ENCODE results near the gene OPCML. TPM values are rescaled to one million over a fixed set of nuclear protein-coding genes. Genes with fewer than 3 reads are reported as not detected.

OPCML gene
- total RNA-seq, 1 experiment from 2014 or later = 0.94 TPM

- Mint-ChIP-seq H3K9me3 (no peaks in the 10 kb centered on the region), H3K4me3 (no peak overlapping the region), H3K4me1 (peaks cover 11 to 23% of the 10 kb centered on the region in 2 experiments), H3K27ac (no peak overlapping the region), H3K27me3 (ENCODE audit: low read depth) (no peaks in the 10 kb centered on the region; the same call in 1 of the 2 replicates), H3K36me3 (ENCODE audit: insufficient read depth in 1 of 3, low read depth in 3 of 3) (no peaks in the 10 kb centered on the region)
- Histone ChIP-seq H2BK120ac (ENCODE audit: low read depth, low read length, poor library complexity, severe bottlenecking) (no peak overlapping the region), H3K14ac (ENCODE audit: insufficient read depth, low read length) (no peak overlapping the region), H3K9ac (ENCODE audit: extremely low read depth, insufficient read length, low read length) (no peak overlapping the region), H3T11ph (ENCODE audit: low read length) (no peak overlapping the region), H3K18ac (ENCODE audit: insufficient read length, low read depth, low read length) (no peak overlapping the region), H2BK5ac (ENCODE audit: insufficient read length, low read length) (no peak overlapping the region), H3K23ac (ENCODE audit: insufficient read length, low read depth, low read length) (no peak overlapping the region), H2BK20ac (ENCODE audit: low read depth, low read length, poor library complexity, severe bottlenecking) (no peak overlapping the region), H3K56ac (ENCODE audit: insufficient read length, low read depth, low read length) (no peak overlapping the region), H3K4ac (ENCODE audit: low read depth, low read length) (no peak overlapping the region), H2AFZ (ENCODE audit: low read length) (no peak overlapping the region), H2AK5ac (ENCODE audit: insufficient read length, low read length) (no peak overlapping the region), H3K79me2 (ENCODE audit: insufficient read depth, low read length) (no peaks in the 10 kb centered on the region), H3K9me3 (ENCODE audit: control insufficient read depth, low read depth, low read length) (no peaks in the 10 kb centered on the region), H3K79me1 (ENCODE audit: insufficient read depth, low read depth, low read length, poor library complexity, severe bottlenecking) (no peaks in the 10 kb centered on the region), H2BK15ac (ENCODE audit: low read depth, low read length) (no peak overlapping the region), H3K4me2 (ENCODE audit: insufficient read depth, insufficient read length, low read length) (no peak overlapping the region), H4K91ac (ENCODE audit: insufficient read length, low read depth, low read length) (no peak overlapping the region), H4K20me1 (ENCODE audit: control insufficient read depth, insufficient read depth, insufficient read length) (no peaks in the 10 kb centered on the region), H4K5ac (ENCODE audit: insufficient read length, low read depth, low read length) (no peak overlapping the region), H3K27ac (ENCODE audit: insufficient read length, low read depth, low read length) (no peak overlapping the region), H3K4me1 (ENCODE audit: insufficient read depth, low read length) (peaks cover 3% of the 10 kb centered on the region; the same call in 1 of the 2 replicates), H4K8ac (replicated peaks; ENCODE audit: insufficient read length, low read depth, low read length) (no peak overlapping the region), H2BK12ac (ENCODE audit: insufficient read length, low read depth, low read length) (no peak overlapping the region), H3K23me2 (ENCODE audit: insufficient read length, low read depth, low read length, poor library complexity, severe bottlenecking) (no peaks in the 10 kb centered on the region), H3K27me3 (ENCODE audit: insufficient read depth, low read length) (no peaks in the 10 kb centered on the region)
- DNase-seq = no peak
- no CpG with 5 or more reads among the region's 5 CpGs for WGBS (ENCODE audit: extremely low coverage, insufficient read length, low lambda C conversion rate)
- no peak for TF ChIP-seq CTCF (conservative IDR thresholded peaks at IDR 0.05)
These were observed 665.3 kb downstream of the OPCML start for GRCh38 chr11:132866783-132867545.

Measured in H9 (cell line).